GM18507 (cell line): ENCODE measurements around the gene OPRD1.
A peak's percentile ranks its signal among the peaks of the same experiment; 100 is the strongest.
"Not testable (repeated sequence)": the region's sequence is repeated elsewhere in the genome, so short reads cannot be mapped to it uniquely, and the experiment has no call there.

Experiments
- DNase-seq: peaks from one replicate; pipeline ENCODE4 v3.0.0; 2011; ENCODE audit warnings: low read depth; ENCODE audit not compliant: insufficient read length; ENCODE audit errors: extremely low spot score
- FAIRE-seq: peaks from 2 replicates; lab custom pipeline; 2011; peaks lifted over from hg19 to GRCh38; lab: Jason Lieb, UNC

Gene OPRD1

GRCh38 chr1:28871631-28872401, 59.8 kb downstream of the OPRD1 start:
- DNase-seq (no peak), FAIRE-seq (no peak)

- not testable (repeated sequence) for DNase-seq, FAIRE-seq
Observed at GRCh38 chr1:28875134-28875533, 63.2 kb downstream of the OPRD1 start.

- DNase-seq (peak; percentile 62), FAIRE-seq (peak; percentile 94)
Observed at GRCh38 chr1:28877132-28877781, 65.3 kb downstream of the OPRD1 start.

GRCh38 chr1:28878796-28879195, 66.8 kb downstream of the OPRD1 start:
- FAIRE-seq, result no peak
- no peak for DNase-seq

GRCh38 chr1:28882009-28882628, 70.1 kb downstream of the OPRD1 start:
- FAIRE-seq (peak; percentile 86), DNase-seq (peak; percentile 54)

GRCh38 chr1:28883242-28883616, 71.3 kb downstream of the OPRD1 start:
- FAIRE-seq (no peak), DNase-seq (no peak)

GRCh38 chr1:28885472-28885877, 73.5 kb downstream of the OPRD1 start:
- DNase-seq (no peak), FAIRE-seq (no peak)

GRCh38 chr1:28885977-28886730, 74.2 kb downstream of the OPRD1 start:
- no peak for DNase-seq
- no peak for FAIRE-seq

- FAIRE-seq (peak; percentile 77), DNase-seq (peak; percentile 93)
Observed at GRCh38 chr1:28886731-28887418, 74.9 kb downstream of the OPRD1 start.

- DNase-seq (no peak), FAIRE-seq (no peak)
Observed at GRCh38 chr1:28887419-28887834, 75.5 kb downstream of the OPRD1 start.

- FAIRE-seq (no peak), DNase-seq (no peak)
Observed at GRCh38 chr1:28887835-28888682, 76.1 kb downstream of the OPRD1 start.

GRCh38 chr1:28888915-28889314, 76.9 kb downstream of the OPRD1 start:
- FAIRE-seq, result no peak
- DNase-seq, result no peak

GRCh38 chr1:28889357-28889756, 77.4 kb downstream of the OPRD1 start:
- DNase-seq (no peak), FAIRE-seq (no peak)

- DNase-seq (no peak), FAIRE-seq (no peak)
Observed at GRCh38 chr1:28890435-28890834, 78.5 kb downstream of the OPRD1 start.

- DNase-seq (no peak), FAIRE-seq (no peak)
Observed at GRCh38 chr1:28890836-28891235, 78.9 kb downstream of the OPRD1 start.

- FAIRE-seq (no peak), DNase-seq (no peak)
Observed at GRCh38 chr1:28891256-28891655, 79.3 kb downstream of the OPRD1 start.

- no peak for FAIRE-seq
- DNase-seq, result no peak
Observed at GRCh38 chr1:28893403-28894102, 81.6 kb downstream of the OPRD1 start.

- FAIRE-seq (no peak), DNase-seq (no peak)
Observed at GRCh38 chr1:28894785-28895184, 82.8 kb downstream of the OPRD1 start.
